T-helper 2 cell treated with Interferon-gamma antibody and Interleukin-4, amounts not matched to agents 5 μg/mL and 100 μg/mL, for 36 hours (primary cell): ENCODE results near the gene DNAI2.

Source experiments
- DNase-seq: peaks from one replicate; pipeline ENCODE4 v3.0.0; 2021; ENCODE audit warnings: low spot score
- H3K27ac Mint-ChIP-seq: one replicate; pipeline ENCODE4 v1.8.0; 2021; ENCODE audit warnings: mild to moderate bottlenecking, mixed read lengths
- H3K27me3 Mint-ChIP-seq: one replicate; pipeline ENCODE4 v1.8.0; 2021; ENCODE audit warnings: low read depth, mixed read lengths
- H3K36me3 Mint-ChIP-seq: one replicate; pipeline ENCODE4 v1.8.0; 2021; ENCODE audit warnings: low read depth, mixed read lengths
- H3K4me1 Mint-ChIP-seq: one replicate; pipeline ENCODE4 v1.8.0; 2021; ENCODE audit warnings: low read depth, mixed read lengths
- H3K4me3 Mint-ChIP-seq: one replicate; pipeline ENCODE4 v1.8.0; 2022; ENCODE audit warnings: mild to moderate bottlenecking, moderate library complexity, mixed read lengths
- H3K9me3 Mint-ChIP-seq: one replicate; pipeline ENCODE4 v1.8.0; 2021; ENCODE audit warnings: mixed read lengths

Gene DNAI2

GRCh38 chr17:74239172-74239571 is 34.9 kb upstream of the DNAI2 start:
- Mint-ChIP-seq H3K4me1 (no peaks in the 10 kb centered on the region), H3K9me3 (no peaks in the 10 kb centered on the region), H3K36me3 (no peaks in the 10 kb centered on the region), H3K27ac (no peak overlapping the region), H3K27me3 (no peaks in the 10 kb centered on the region), H3K4me3 (no peak overlapping the region)
- DNase-seq = no peak

- Mint-ChIP-seq H3K4me3 (no peak overlapping the region), H3K27me3 (no peaks in the 10 kb centered on the region), H3K9me3 (no peaks in the 10 kb centered on the region), H3K4me1 (no peaks in the 10 kb centered on the region), H3K36me3 (peaks cover 2% of the 10 kb centered on the region), H3K27ac (no peak overlapping the region)
- DNase-seq = no peak
These were observed 33.3 kb upstream of the DNAI2 start for GRCh38 chr17:74240618-74241205.

- Mint-ChIP-seq H3K4me1 (no peaks in the 10 kb centered on the region), H3K4me3 (no peak overlapping the region), H3K36me3 (peaks cover 2% of the 10 kb centered on the region), H3K9me3 (no peaks in the 10 kb centered on the region), H3K27me3 (no peaks in the 10 kb centered on the region), H3K27ac (no peak overlapping the region)
- no peak for DNase-seq
These were observed 32.6 kb upstream of the DNAI2 start for GRCh38 chr17:74241431-74241830.

- peaks cover 6% of the 10 kb centered on the region for H3K36me3 Mint-ChIP-seq
- no peaks in the 10 kb centered on the region for H3K27me3 Mint-ChIP-seq
- no peak for DNase-seq
- H3K4me1 Mint-ChIP-seq = no peaks in the 10 kb centered on the region
- no peak overlapping the region for H3K4me3 Mint-ChIP-seq
- H3K9me3 Mint-ChIP-seq = no peaks in the 10 kb centered on the region
- no peak overlapping the region for H3K27ac Mint-ChIP-seq
These were observed 32.2 kb upstream of the DNAI2 start for GRCh38 chr17:74241847-74242246.

- Mint-ChIP-seq H3K4me3 (no peak overlapping the region), H3K27me3 (no peaks in the 10 kb centered on the region), H3K4me1 (no peaks in the 10 kb centered on the region), H3K27ac (no peak overlapping the region), H3K36me3 (peaks cover 6% of the 10 kb centered on the region), H3K9me3 (no peaks in the 10 kb centered on the region)
- no peak for DNase-seq
These were observed 30.9 kb upstream of the DNAI2 start for GRCh38 chr17:74243013-74243755.

GRCh38 chr17:74244128-74244527 is 29.9 kb upstream of the DNAI2 start:
- peaks cover 6% of the 10 kb centered on the region for H3K36me3 Mint-ChIP-seq
- no peaks in the 10 kb centered on the region for H3K27me3 Mint-ChIP-seq
- no peaks in the 10 kb centered on the region for H3K4me1 Mint-ChIP-seq
- DNase-seq = no peak
- H3K9me3 Mint-ChIP-seq = no peaks in the 10 kb centered on the region
- H3K27ac Mint-ChIP-seq = no peak overlapping the region
- no peak overlapping the region for H3K4me3 Mint-ChIP-seq

GRCh38 chr17:74244548-74244947 is 29.5 kb upstream of the DNAI2 start:
- no peaks in the 10 kb centered on the region for H3K9me3 Mint-ChIP-seq
- H3K27ac Mint-ChIP-seq = no peak overlapping the region
- DNase-seq = no peak
- peaks cover 6% of the 10 kb centered on the region for H3K36me3 Mint-ChIP-seq
- H3K4me3 Mint-ChIP-seq = no peak overlapping the region
- no peaks in the 10 kb centered on the region for H3K4me1 Mint-ChIP-seq
- H3K27me3 Mint-ChIP-seq = no peaks in the 10 kb centered on the region

GRCh38 chr17:74245145-74245831 is 28.7 kb upstream of the DNAI2 start:
- no peak for DNase-seq
- H3K4me1 Mint-ChIP-seq = no peaks in the 10 kb centered on the region
- peaks cover 6% of the 10 kb centered on the region for H3K36me3 Mint-ChIP-seq
- H3K27me3 Mint-ChIP-seq = no peaks in the 10 kb centered on the region
- H3K9me3 Mint-ChIP-seq = no peaks in the 10 kb centered on the region
- no peak overlapping the region for H3K27ac Mint-ChIP-seq
- no peak overlapping the region for H3K4me3 Mint-ChIP-seq

GRCh38 chr17:74245871-74246270 is 28.2 kb upstream of the DNAI2 start:
- no peaks in the 10 kb centered on the region for H3K4me1 Mint-ChIP-seq
- no peaks in the 10 kb centered on the region for H3K9me3 Mint-ChIP-seq
- peaks cover 6% of the 10 kb centered on the region for H3K36me3 Mint-ChIP-seq
- H3K27ac Mint-ChIP-seq = peak overlapping the region; percentile 75
- no peak for DNase-seq
- no peaks in the 10 kb centered on the region for H3K27me3 Mint-ChIP-seq
- no peak overlapping the region for H3K4me3 Mint-ChIP-seq

- Mint-ChIP-seq H3K4me1 (no peaks in the 10 kb centered on the region), H3K36me3 (peaks cover 11% of the 10 kb centered on the region), H3K4me3 (no peak overlapping the region), H3K27me3 (no peaks in the 10 kb centered on the region), H3K27ac (no peak overlapping the region), H3K9me3 (no peaks in the 10 kb centered on the region)
- DNase-seq = no peak
These were observed 24.3 kb upstream of the DNAI2 start for GRCh38 chr17:74249590-74250270.

- Mint-ChIP-seq H3K4me1 (no peaks in the 10 kb centered on the region), H3K9me3 (no peaks in the 10 kb centered on the region), H3K36me3 (peaks cover 11% of the 10 kb centered on the region), H3K27me3 (no peaks in the 10 kb centered on the region), H3K27ac (no peak overlapping the region), H3K4me3 (no peak overlapping the region)
- no peak for DNase-seq
These were observed 23.6 kb upstream of the DNAI2 start for GRCh38 chr17:74250324-74250995.

GRCh38 chr17:74251051-74251450 is 23.0 kb upstream of the DNAI2 start:
- H3K27ac Mint-ChIP-seq = peak overlapping the region; percentile 37
- H3K4me3 Mint-ChIP-seq = no peak overlapping the region
- no peak for DNase-seq
- H3K36me3 Mint-ChIP-seq = peaks cover 11% of the 10 kb centered on the region
- no peaks in the 10 kb centered on the region for H3K9me3 Mint-ChIP-seq
- no peaks in the 10 kb centered on the region for H3K27me3 Mint-ChIP-seq
- no peaks in the 10 kb centered on the region for H3K4me1 Mint-ChIP-seq

- Mint-ChIP-seq H3K36me3 (peaks cover 9% of the 10 kb centered on the region), H3K4me1 (no peaks in the 10 kb centered on the region), H3K9me3 (no peaks in the 10 kb centered on the region), H3K4me3 (no peak overlapping the region), H3K27ac (no peak overlapping the region), H3K27me3 (no peaks in the 10 kb centered on the region)
- DNase-seq = no peak
These were observed 22.5 kb upstream of the DNAI2 start for GRCh38 chr17:74251569-74251968.
